Kidney (tissue), 14 donors: ENCODE measurements around the gene CRK. TPM values are rescaled to one million over a fixed set of nuclear protein-coding genes. Genes with fewer than 3 reads are reported as not detected.

ENCODE experiments used
- DNase-seq, 5 donors: peaks; one replicate each; pipeline ENCODE4 v3.0.0-alpha.2; 2013 to 2020
- FAIRE-seq: peaks from 2 replicates; lab custom pipeline; 2012; peaks lifted over from hg19 to GRCh38; lab: Jason Lieb, UNC
- H3K27ac ChIP-seq, 2 donors: one replicate each; pipeline ENCODE4 v1.7.0; 2013; ENCODE audit warnings: low read depth in 2 of 2, low read length in 2 of 2, inconsistent platforms in 1 of 2
- H3K27me3 ChIP-seq: one replicate; pipeline ENCODE4 v1.7.1; 2013; ENCODE audit warnings: low read length, inconsistent platforms; ENCODE audit not compliant: control insufficient read depth, insufficient read depth
- H3K36me3 ChIP-seq, 3 donors: one replicate each; pipeline versions ENCODE4 v1.7.0 to v1.7.1; 2013; ENCODE audit warnings: low read length in 3 of 3, control low read depth in 1 of 3, inconsistent platforms in 1 of 3; ENCODE audit not compliant: insufficient read depth in 3 of 3, control insufficient read depth in 2 of 3
- H3K4me1 ChIP-seq, 3 donors: one replicate each; pipeline versions ENCODE4 v1.7.0 to v1.7.1; 2013; ENCODE audit warnings: low read length in 3 of 3, inconsistent platforms in 1 of 3, low read depth in 1 of 3; ENCODE audit not compliant: control insufficient read depth in 2 of 3, insufficient read depth in 2 of 3
- H3K4me3 ChIP-seq, 3 donors: one replicate each; pipeline versions ENCODE4 v1.7.0 to v1.8.1; 2013; ENCODE audit warnings: low read length in 3 of 3, control low read depth in 1 of 3, inconsistent platforms in 1 of 3
- H3K9ac ChIP-seq, 3 donors: one replicate each; pipeline versions ENCODE4 v1.7.0 to v1.7.1; 2013; ENCODE audit warnings: low read length in 3 of 3, control low read depth in 1 of 3, inconsistent platforms in 1 of 3
- H3K9me3 ChIP-seq, 3 donors: one replicate each; pipeline versions ENCODE4 v1.7.0 to v1.7.1; 2013; ENCODE audit warnings: low read length in 3 of 3, control low read depth in 1 of 3, inconsistent platforms in 1 of 3; ENCODE audit not compliant: control insufficient read depth in 2 of 3, insufficient read depth in 1 of 3
- intact Hi-C: fragments of 100-400 bp; cut with DNase I; formaldehyde crosslinking; loops from one replicate; pipeline ENCODE4 v1.11.1; 2022
- polyA plus RNA-seq: library from polyadenylated mRNA; stranded (reverse); fragments of 350-450 nt; fragmentation: Illumina TruSeq; extraction: RNeasy Lipid Tissue Mini Kit (QIAGEN cat#74804); gene quantifications from one replicate; pipeline ENCODE4 v1.2.3, GENCODE V29; 2014; ENCODE audit warnings: low read depth, low replicate concordance; ENCODE audit not compliant: insufficient read depth
- total RNA-seq: library from RNA; stranded (reverse); fragmentation: NEBNext Ultra II Directional; extraction: Animal tissue kit (Norgen Biotek cat#: 25700); gene quantifications from one replicate; pipeline ENCODE4 v1.2.1, GENCODE V29; 2021
- TF ChIP-seq, protein P1 (sequence below): IDR thresholded peaks from 3 replicates; pipeline ENCODE4 v1.5.1; 2012; ENCODE audit warnings: mild to moderate bottlenecking, moderate library complexity, borderline replicate concordance; ENCODE audit not compliant: insufficient read depth; ENCODE audit errors: extremely low read depth
- donor health status: control.
- donor health status: control.
- donor health status: control.
- donor health status: control.
- donor health status: control.
- donor health status: DM: yes; HTN: yes; CAD: no.
- donor health status: Normal renal cell carcinoma (clear cell type).

CRK gene
- total and polyA plus RNA-seq, 2 donors from 2014 or later, result 26.8 to 61.3 TPM

DNA sequence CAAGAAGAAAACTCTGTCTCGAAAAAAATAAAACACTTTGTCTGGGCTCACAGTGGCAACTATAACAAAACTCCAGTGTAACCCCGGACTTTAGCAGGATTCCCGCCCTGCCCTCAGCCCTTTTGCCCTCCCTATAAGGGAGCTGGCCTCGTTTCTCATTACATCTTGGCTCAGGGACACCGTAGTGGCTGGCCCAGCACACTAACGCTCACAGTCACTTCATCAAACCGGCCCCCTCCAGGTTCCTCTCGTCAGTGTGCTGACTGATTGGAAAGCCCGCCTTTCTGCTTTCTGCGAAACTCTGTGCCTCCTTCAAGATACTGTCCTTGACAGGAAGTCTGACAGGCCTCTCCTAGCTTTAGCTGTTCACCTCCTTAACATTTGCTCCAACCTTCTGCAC, 47.7 kb upstream of the CRK start:
- Histone ChIP-seq H3K27ac (no peak overlapping the region), H3K36me3 (peaks cover 0 to 4% (median 2%) of the 10 kb centered on the region in 3 donors), H3K4me1 (no peaks in the 10 kb centered on the region), H3K27me3 (no peaks in the 10 kb centered on the region), H3K9me3 (no peaks in the 10 kb centered on the region), H3K9ac (no peak overlapping the region), H3K4me3 (no peak overlapping the region)
- TF ChIP-seq, protein P1, sequence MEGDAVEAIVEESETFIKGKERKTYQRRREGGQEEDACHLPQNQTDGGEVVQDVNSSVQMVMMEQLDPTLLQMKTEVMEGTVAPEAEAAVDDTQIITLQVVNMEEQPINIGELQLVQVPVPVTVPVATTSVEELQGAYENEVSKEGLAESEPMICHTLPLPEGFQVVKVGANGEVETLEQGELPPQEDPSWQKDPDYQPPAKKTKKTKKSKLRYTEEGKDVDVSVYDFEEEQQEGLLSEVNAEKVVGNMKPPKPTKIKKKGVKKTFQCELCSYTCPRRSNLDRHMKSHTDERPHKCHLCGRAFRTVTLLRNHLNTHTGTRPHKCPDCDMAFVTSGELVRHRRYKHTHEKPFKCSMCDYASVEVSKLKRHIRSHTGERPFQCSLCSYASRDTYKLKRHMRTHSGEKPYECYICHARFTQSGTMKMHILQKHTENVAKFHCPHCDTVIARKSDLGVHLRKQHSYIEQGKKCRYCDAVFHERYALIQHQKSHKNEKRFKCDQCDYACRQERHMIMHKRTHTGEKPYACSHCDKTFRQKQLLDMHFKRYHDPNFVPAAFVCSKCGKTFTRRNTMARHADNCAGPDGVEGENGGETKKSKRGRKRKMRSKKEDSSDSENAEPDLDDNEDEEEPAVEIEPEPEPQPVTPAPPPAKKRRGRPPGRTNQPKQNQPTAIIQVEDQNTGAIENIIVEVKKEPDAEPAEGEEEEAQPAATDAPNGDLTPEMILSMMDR, result no peak
- DNase-seq (no peak), FAIRE-seq (no peak)
- intact Hi-C loops, result no loop called here

DNA sequence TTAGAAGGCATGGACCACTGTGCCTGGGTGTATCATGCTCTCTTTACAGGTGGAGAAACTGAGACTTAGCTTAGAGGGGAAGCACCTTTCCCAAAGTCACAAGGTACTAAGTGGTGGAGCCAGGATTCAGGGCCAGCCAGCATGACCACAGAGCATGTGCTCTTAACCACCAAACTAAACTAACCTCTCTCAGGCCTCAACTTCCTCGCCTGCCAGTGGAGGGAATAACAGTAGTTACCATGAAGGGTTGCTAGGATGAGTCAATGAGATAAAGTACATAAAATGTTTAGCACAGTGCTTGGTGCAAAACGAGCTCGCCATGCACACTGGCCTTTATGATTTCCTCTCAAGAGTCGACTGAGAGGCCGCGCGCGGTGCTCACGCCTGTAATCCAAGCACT, 42.8 kb upstream of the CRK start:
- Histone ChIP-seq H3K4me1 (peaks cover 0 to 8% (median 0%) of the 10 kb centered on the region in 3 donors), H3K4me3 (no peak overlapping the region), H3K27me3 (no peaks in the 10 kb centered on the region), H3K27ac (no peak overlapping the region), H3K9me3 (no peaks in the 10 kb centered on the region), H3K36me3 (peaks cover 0 to 21% (median 0%) of the 10 kb centered on the region in 3 donors), H3K9ac (no peak overlapping the region)
- TF ChIP-seq, protein P1, result no peak
- intact Hi-C loops, result no loop called here
- no peak for DNase-seq
- no peak for FAIRE-seq

DNA sequence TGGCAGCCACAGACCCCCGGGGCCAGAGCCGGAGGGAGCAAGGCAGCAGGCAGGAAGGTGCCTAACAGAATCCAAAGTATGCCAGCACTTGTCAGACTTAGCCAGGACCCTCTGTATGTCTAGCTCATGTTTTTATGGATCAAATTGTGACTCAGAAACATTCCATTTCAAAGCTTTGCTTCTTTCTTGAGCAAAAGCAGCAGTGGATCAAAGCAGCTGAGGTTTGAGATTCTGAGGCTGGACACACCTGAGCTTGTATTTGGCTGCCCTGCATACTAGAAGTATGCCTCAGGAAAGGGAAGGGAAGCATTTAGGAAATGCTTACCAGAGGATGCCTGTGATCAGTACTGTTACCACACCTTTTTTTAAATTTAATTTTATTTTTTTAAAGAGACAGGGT, 42.2 kb upstream of the CRK start:
- TF ChIP-seq, protein P1, result no peak
- no peak for FAIRE-seq
- Histone ChIP-seq H3K9me3 (no peaks in the 10 kb centered on the region), H3K4me1 (peaks cover 0 to 12% (median 0%) of the 10 kb centered on the region in 3 donors), H3K9ac (no peak overlapping the region), H3K27me3 (no peaks in the 10 kb centered on the region), H3K4me3 (no peak overlapping the region), H3K27ac (no peak overlapping the region), H3K36me3 (peaks cover 0 to 21% (median 0%) of the 10 kb centered on the region in 3 donors)
- DNase-seq, result no peak
- intact Hi-C loops, result no loop called here

DNA sequence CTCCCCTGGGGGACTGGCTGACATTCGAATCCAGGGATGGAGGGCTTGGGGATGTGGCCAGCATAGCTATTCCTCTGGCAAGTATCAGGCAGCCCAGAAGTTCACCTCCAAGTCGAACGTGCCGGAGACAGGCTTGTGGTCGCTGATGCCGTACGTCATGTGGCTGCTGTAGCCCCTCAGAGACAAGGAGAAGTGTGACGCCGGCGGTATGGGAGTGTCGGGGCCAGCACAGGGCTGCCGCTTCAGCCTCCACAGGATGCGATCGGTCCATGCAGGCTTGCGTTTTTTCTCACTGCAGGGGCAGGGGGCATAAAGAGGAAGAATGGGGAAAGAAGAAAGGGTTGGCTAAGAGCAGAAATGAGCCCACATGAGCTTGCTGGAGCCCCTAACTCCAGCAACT, 41.8 kb upstream of the CRK start:
- no peaks in the 10 kb centered on the region for H3K27me3 ChIP-seq
- FAIRE-seq, result no peak
- H3K9me3 ChIP-seq, result no peaks in the 10 kb centered on the region
- peaks cover 0 to 12% (median 0%) of the 10 kb centered on the region in 3 donors for H3K4me1 ChIP-seq
- no peak overlapping the region for H3K4me3 ChIP-seq
- H3K9ac ChIP-seq, result no peak overlapping the region
- TF ChIP-seq, protein P1, result no peak
- intact Hi-C loops, result no loop called here
- no peak overlapping the region for H3K27ac ChIP-seq
- DNase-seq, result peak in 1 of 5 donors; percentile 21
- peaks cover 0 to 21% (median 0%) of the 10 kb centered on the region in 3 donors for H3K36me3 ChIP-seq
